DND-41 (cell line): ENCODE measurements around the gene OGFR.

Source experiments
- CTCF ChIP-seq: IDR thresholded peaks from 2 replicates; pipeline ENCODE4 v1.5.1; 2012; ENCODE audit warnings: borderline replicate concordance, low read length, moderate library complexity, mild to moderate bottlenecking; ENCODE audit not compliant: poor library complexity, severe bottlenecking; ENCODE audit errors: extremely low read depth
- EZH2 ChIP-seq: IDR thresholded peaks from 3 replicates; pipeline ENCODE4 v1.6.1; 2012; ENCODE audit warnings: borderline replicate concordance, low read depth, mild to moderate bottlenecking, moderate library complexity, low read length, inconsistent platforms; ENCODE audit not compliant: severe bottlenecking

- no peak for TF ChIP-seq EZH2
- TF ChIP-seq CTCF = no peak
Measured at GRCh38 chr20:62828051-62828450, 23.4 kb downstream of the OGFR start.
